Right lobe of liver (tissue), 6 donors: ENCODE measurements around the gene SPEF1. TPM values are rescaled to one million over a fixed set of nuclear protein-coding genes. Genes with fewer than 3 reads are reported as not detected.
A peak's percentile ranks its signal among the peaks of the same experiment; 100 is the strongest.

Source experiments
- ATAC-seq, 4 donors: fragments of 200-7000 bp; cut with Tn5 transposase; one replicate each; pipeline ENCODE4 v1.9.1; 2020; ENCODE audit warnings: mild to moderate bottlenecking in 4 of 4, moderate library complexity in 4 of 4
- DNase-seq, 3 donors: peaks; one replicate each; pipeline ENCODE4 v3.0.0-alpha.2; 2020
- H3K27ac ChIP-seq, 3 donors: fragments of 200-600 bp; one replicate each; pipeline ENCODE4 v1.8.0; 2022
- H3K27me3 ChIP-seq, 2 donors: fragments of 200-600 bp; one replicate each; pipeline ENCODE4 v1.8.0; 2022
- H3K36me3 ChIP-seq, 4 donors: fragments of 200-600 bp; sonication (generic) in 1 of 4; one replicate each; pipeline versions ENCODE4 v1.5.1 to v1.8.0; 2017 to 2022; ENCODE audit warnings: control low read depth in 1 of 4
- H3K4me1 ChIP-seq, 4 donors: fragments of 200-600 bp; sonication (generic) in 1 of 4; one replicate each; pipeline versions ENCODE4 v1.5.1 to v1.8.0; 2017 to 2022; ENCODE audit warnings: control low read depth in 1 of 4
- H3K4me3 ChIP-seq, 3 donors: fragments of 200-600 bp; one replicate each; pipeline ENCODE4 v1.8.0; 2022
- H3K9me3 ChIP-seq, 4 donors: fragments of 200-600 bp; sonication (generic) in 1 of 4; one replicate each; pipeline versions ENCODE4 v1.5.1 to v1.8.0; 2017 to 2022; ENCODE audit warnings: control low read depth in 1 of 4
- CTCF ChIP-seq, 4 donors: fragments of 200-600 bp in 3 of 4; fragments of 450-650 bp in 1 of 4; IDR thresholded peaks; one replicate each; pipeline versions ENCODE4 v1.5.1 to v1.8.0; 2016 to 2022; ENCODE audit warnings: antibody characterized with exemption in 4 of 4, mild to moderate bottlenecking in 2 of 4
- POLR2A ChIP-seq: fragments of 450-650 bp; IDR thresholded peaks from one replicate; pipeline ENCODE4 v1.6.1; 2017; ENCODE audit warnings: antibody characterized with exemption, mild to moderate bottlenecking
- WGBS: methylation state at CpG from one replicate; pipeline ENCODE4 v1.1.6; 2018; ENCODE audit warnings: low coverage, low lambda C conversion rate; ENCODE audit not compliant: insufficient coverage; ENCODE audit errors: missing lambda C conversion rate; 5-methylcytosine and 5-hydroxymethylcytosine counted together
- intact Hi-C, 2 donors: fragments of 100-400 bp; cut with DNase I; formaldehyde crosslinking; loops; one replicate each; pipeline versions ENCODE4 v1.11.2 to v1.14.1; 2022
- total RNA-seq, 6 experiments: library from RNA; depleted of rRNA in 2 of 6; stranded (reverse); fragments of >200 nt in 2 of 6; fragmentation: NEBNext Ultra II Directional in 3 of 6; extraction: Animal tissue kit (Norgen Biotek cat#: 25700) in 3 of 6; gene quantifications; one replicate each; pipeline versions ENCODE4 v1.1.0 to v1.2.4, GENCODE V29; 2016 to 2023
- donor health status: DM: no; HTN: yes; CAD: no.
- donor health status: DM: no; HTN: no; CAD: no.
- donor health status: DM: no; HTN: no; CAD: no.
- donor health status: DM: no; HTN: yes; CAD: no.
- donor health status: DM: no; HTN: yes; CAD: no.

Gene SPEF1
- total RNA-seq, 6 experiments from 2014 or later, result not detected

GRCh38 chr20:3823881-3824280, 42.6 kb upstream of the SPEF1 start:
- Histone ChIP-seq H3K27me3 (no peaks in the 10 kb centered on the region), H3K4me3 (no peak overlapping the region), H3K36me3 (peaks cover 0 to 25% (median 4%) of the 10 kb centered on the region in 4 donors), H3K4me1 (peaks cover 0 to 9% (median 0%) of the 10 kb centered on the region in 4 donors), H3K27ac (no peak overlapping the region), H3K9me3 (no peaks in the 10 kb centered on the region)
- intact Hi-C loops, result loop anchor here (5.0 kb wide), 1 partner anchor 37 kb away; the partner anchor contains the start of gene CENPB (in 2 of the 2)
- ATAC-seq, result no peak
- no peak for DNase-seq
- WGBS, result no CpG with 5 or more reads among the region's 20 CpGs
- no peak for TF ChIP-seq POLR2A

- WGBS, result 88% methylated on average over 6 of the region's 14 CpGs
- Histone ChIP-seq H3K9me3 (no peaks in the 10 kb centered on the region), H3K27ac (no peak overlapping the region), H3K4me3 (no peak overlapping the region), H3K36me3 (peaks cover 0 to 25% (median 4%) of the 10 kb centered on the region in 4 donors), H3K27me3 (no peaks in the 10 kb centered on the region), H3K4me1 (peaks cover 0 to 9% (median 7%) of the 10 kb centered on the region in 4 donors)
- ATAC-seq (no peak), DNase-seq (no peak)
- TF ChIP-seq POLR2A (no peak), CTCF (IDR thresholded peaks at IDR 0.05) (no peak)
- intact Hi-C loops, result loop anchor here (5.0 kb wide), 1 partner anchor 35 kb away; the partner anchor contains the start of gene CENPB (in 2 of the 2)
Measured at GRCh38 chr20:3821996-3822395, 40.7 kb upstream of the SPEF1 start.

GRCh38 chr20:3820901-3821727, 39.9 kb upstream of the SPEF1 start:
- TF ChIP-seq POLR2A (no peak), CTCF (IDR thresholded peaks at IDR 0.05) (no peak)
- Histone ChIP-seq H3K36me3 (peaks cover 0 to 25% (median 4%) of the 10 kb centered on the region in 4 donors), H3K27ac (peak overlapping the region; percentile 97 to 100 (median 99)), H3K4me1 (peaks cover 0 to 9% (median 7%) of the 10 kb centered on the region in 4 donors), H3K27me3 (no peaks in the 10 kb centered on the region), H3K4me3 (peak overlapping the region; percentile 63 to 81 (median 64)), H3K9me3 (no peaks in the 10 kb centered on the region)
- WGBS, result 19% methylated on average over 14 of the region's 20 CpGs
- intact Hi-C loops, result loop anchor here (5.0 kb wide), 1 partner anchor 34 kb away; the partner anchor contains the start of gene CENPB (in 2 of the 2)
- no peak for DNase-seq
- peak in 2 of 4 donors; percentile 15 to 18 for ATAC-seq

GRCh38 chr20:3820048-3820900, 39.0 kb upstream of the SPEF1 start, which contains the start of gene AP5S1:
TSS of gene AP5S1 (plus strand) at chr20:3820547. CDS start at chr20:3822118, 1,571 bp downstream.
- Histone ChIP-seq H3K4me3 (peak within 1 kb of the TSS; percentile 63 to 81 (median 64)), H3K27ac (peak within 1 kb of the TSS; percentile 97 to 100 (median 99)), H3K36me3 (peaks cover 0 to 25% (median 4%) of the 10 kb centered on the region in 4 donors), H3K9me3 (no peaks in the 10 kb centered on the region), H3K4me1 (peaks cover 0 to 9% (median 7%) of the 10 kb centered on the region in 4 donors), H3K27me3 (no peaks in the 10 kb centered on the region)
- ATAC-seq (peak; percentile 80 to 91 (median 86)), DNase-seq (peak; percentile 98)
- peak; percentile 68 for TF ChIP-seq POLR2A
- TF ChIP-seq CTCF (IDR thresholded peaks at IDR 0.05), result peak; percentile 99 to 100 (median 100)
- no CpG with 5 or more reads among the region's 96 CpGs for WGBS
- intact Hi-C loops, result loop anchor here (5.0 kb wide), 1 partner anchor 33 kb away; the partner anchor contains the start of gene CENPB (in 2 of the 2)
